DMS79 (cell line): ENCODE measurements around the gene ENO4.

Experiments used
- DNase-seq: peaks from one replicate; lab custom pipeline; 2025; lab: John Stamatoyannopoulos, UW

The ENO4 gene

DNA sequence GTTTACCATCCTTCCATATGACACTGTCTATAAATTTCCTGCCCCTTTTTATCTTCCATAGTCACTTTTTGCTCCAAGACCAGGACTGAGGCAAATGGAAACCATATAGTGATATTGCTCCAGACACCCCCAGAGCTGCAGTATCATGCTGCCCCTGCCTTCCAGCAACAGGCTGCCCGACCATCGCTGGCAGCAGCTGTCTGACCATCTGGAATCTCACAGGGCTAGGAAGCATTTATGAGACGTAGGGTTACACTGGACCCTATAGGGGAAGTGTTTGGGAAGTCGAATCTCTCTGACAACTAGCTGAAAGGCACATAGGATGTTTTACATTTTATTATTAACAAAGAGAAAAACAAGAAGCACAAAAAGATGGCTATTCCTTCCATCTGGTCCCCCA, 19.4 kb downstream of the ENO4 start:
- no peak for DNase-seq

DNA sequence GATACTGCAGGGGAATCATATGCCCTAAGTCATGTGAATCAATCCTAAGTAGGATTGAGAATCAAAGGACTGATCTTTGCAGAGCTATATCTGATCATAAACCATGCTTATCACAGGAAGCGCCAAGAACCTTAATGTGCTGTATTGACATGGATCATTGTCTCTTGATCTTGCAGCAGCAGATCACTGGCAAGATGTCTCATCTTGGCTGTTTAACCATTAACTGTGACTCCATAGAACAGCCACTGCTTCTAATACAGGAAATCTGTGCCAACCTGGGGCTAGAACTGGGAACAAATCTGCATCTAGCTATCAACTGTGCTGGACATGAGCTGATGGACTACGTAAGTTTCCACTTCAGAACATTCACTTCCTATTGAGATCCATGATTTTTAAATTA, 21.6 kb downstream of the ENO4 start:
- no peak for DNase-seq

DNA sequence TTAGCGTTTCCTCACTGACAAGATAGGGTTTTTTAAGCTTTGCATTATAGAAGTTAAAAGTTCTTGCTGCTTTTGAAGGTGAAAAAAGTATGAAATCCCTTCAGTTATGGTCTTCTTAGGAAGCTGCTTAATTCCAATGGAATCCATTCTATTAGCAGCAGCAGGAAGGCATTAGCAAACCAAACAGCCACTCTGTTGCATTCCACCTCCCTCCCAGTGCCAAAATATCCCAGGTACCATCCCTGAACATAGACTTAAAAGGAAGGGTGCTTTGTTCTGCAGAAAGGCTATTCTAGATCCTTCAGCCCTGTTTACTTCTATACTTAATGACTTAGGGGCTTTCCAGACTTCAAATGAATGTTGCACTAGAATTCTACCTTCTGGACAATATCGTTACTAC, 23.8 kb downstream of the ENO4 start:
- no peak for DNase-seq

DNA sequence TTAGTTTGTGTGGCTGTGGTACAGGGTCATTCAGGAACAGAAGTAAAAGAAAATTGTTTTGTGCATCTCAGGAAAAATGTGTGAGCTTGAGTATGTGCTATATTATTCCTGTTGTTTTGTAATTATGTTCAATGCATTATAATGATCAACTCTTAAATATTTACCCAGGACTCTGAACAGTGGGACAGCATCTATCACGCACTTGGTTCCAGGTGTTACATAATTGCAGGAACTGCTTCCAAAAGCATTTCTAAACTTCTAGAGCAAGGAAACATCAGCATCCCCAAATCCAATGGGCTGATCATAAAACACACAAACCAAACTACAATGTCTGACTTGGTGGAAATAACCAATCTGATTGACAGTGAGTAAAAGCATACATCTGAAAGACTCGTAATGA, 26.6 kb downstream of the ENO4 start:
- DNase-seq: no peak

DNA sequence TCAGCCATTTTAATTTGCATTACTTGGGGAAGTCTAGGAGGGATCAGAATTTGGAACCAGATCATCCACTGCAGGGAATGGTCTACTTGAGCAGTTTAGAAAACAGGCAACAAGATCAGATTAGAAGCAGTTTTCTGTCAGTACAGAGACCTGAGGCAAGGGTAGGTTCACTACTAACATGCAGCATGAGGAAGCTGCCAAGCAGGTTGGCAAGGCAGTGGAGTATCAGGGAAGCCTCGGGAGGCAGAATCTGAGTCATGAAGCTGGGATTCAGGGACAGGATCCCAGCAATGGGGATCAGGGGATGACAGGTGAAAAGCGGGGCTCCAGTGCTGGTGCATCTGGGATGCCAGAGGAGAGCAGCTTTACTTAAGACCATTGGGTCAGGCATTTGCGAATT, 28.1 kb downstream of the ENO4 start:
- no peak for DNase-seq

DNA sequence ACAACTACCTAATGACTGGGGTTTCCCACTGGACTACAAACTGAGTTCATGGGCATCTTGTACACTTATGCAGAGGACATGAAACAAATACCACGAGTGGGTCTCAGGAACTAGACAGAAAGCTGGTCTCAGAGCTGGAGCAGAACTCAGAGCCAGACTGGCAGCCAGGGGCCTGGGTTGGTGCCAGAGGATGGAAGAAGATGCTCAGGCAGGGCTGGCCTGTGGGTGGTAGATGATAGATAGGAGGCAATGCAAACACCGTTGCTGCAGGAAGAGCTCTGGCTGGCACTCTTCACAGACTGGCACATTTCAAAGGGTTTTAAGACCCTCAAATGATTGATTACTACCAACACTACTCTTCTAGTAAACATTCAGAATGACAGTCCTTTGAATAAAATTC, 28.8 kb downstream of the ENO4 start:
- no peak for DNase-seq

DNA sequence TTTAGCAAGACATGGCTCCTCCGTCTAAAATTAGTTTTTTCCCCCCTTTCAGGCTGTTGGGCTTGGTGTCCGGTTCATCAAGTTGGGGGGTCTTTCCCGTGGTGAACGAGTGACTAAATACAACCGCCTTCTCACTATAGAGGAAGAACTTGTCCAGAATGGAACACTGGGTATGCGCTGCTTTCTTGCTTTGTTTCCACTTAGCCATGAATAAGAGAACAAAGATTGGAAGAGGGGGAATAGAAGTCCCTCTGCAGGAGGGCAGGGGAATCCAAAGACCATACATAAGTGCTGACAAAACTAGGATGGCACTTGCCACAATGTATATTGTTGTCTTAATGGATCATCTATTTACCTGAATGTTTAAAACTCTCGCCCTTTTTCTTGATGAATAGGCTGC, 30.5 kb downstream of the ENO4 start:
- no peak for DNase-seq

DNA sequence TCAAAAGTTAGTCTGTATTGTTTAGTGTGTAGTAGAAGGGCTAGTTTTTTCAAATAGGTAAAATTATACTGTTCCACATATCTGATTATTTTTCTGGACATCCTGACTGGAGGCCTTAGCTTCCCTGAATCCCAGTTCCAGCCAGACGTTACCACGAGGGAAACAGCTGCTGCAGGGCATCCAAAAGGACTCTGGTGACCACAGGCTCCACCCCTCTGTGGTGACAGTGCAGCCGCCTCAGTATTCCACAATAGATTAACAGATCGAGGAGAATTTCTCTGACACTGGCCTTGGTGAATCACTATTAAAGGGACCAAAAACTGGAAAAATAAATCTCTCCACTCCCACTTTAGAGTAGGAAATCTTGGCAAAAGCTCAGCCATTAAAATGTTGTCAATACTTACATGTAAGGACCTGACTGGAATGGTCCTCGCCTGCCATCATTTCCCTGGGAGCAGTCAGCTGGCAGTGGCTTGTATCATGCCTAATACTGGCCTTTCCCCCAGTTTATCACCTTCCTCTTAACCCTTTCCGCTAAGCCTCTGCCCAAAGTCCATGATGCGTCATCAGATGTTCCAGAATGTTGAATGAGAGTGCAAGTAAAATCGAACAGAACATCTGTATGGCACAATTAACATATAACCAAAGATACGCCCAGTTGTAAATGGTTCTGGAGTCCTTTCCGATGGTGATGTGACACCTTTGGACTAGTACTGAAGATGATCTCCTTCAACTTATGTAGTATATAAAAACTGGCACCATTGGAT, 31.6 kb downstream of the ENO4 start:
- no peak for DNase-seq

DNA sequence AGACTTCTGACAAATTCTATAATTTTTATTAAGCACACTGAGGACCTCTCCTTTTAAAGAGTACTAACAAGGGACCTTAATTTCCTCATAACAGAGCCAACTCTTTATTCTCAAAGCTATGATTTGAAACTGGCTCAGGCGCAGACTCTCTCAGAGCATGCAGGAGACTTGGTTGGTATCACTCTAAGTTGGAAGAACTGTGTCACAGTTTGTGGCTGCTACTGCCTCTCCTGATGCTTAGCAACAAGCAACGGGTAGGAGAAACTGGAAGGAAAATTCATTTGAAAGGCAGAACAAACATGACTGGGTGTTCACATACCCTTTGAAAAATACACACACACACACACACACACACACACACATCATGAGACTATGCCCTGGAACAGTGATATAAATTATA, 33.3 kb downstream of the ENO4 start:
- DNase-seq: no peak

DNA sequence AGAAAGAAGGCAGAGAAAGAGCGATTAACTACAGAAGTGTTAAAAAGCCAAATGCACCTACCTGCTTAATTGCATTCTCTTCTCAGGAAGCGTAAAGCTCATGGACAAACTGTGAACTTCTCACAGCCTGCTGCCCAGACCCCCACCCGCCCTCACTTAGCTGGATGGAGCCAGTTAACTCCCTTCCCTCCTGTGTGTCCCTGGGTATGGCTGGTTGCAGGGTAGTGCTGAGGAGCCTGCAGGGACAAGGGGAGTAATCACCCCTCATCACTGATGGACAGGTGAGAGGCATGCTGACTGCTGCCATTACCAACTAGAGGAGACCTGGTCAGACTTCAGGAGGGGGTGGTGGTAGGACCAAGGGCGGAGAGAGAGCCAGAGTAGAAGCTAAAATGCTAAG, 37.5 kb downstream of the ENO4 start:
- DNase-seq: no peak

DNA sequence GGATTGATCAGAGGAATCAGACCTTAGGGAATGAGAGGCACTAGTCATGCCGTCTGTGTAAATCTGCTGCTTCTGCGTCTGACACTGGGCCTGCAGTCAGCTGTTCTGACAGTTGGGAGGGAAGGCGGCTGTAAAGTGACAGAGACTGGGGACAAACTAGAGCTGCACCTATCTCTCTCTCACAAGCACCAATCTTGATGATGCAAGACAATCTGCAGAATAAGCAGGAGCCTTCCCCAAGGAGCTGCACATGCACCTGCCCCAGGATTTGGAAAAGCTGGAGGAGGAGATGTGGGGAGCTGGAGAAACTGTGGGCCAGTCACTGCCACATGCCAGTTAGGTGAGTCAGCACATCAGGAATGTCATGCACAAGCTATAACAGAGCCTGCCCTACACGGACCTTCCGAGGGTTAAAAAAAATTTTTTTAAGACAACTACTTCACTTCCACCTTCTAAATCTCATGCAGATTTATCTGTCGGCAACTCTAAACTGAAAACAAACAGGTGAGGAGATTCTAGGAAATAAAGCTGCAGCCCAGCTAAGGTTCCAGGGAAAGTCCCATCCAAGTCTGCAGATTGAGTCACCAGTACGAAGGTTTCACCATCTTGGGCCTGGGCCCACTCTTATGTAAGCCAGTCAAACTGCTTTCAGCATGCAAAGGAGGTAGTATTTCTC, 39.2 kb downstream of the ENO4 start:
- DNase-seq: no peak

DNA sequence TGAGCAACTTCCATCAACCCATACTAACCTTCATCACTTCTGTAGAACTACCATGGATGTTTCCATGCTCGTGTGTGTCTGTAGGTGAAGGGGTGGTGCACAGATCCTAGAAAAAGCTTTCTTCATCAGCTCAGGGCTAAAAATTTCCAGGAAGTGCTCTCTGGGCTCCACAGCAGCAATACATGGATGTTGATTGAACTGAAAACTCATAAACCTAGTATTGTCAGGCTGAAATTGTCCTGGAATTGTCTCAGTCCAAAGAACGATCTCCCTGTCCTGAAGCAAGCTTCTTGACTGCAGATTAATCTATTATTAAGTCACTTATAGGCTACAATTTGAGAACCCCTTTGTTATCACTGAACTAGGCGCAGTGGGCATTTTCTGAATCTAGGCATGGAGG, 39.8 kb downstream of the ENO4 start:
- DNase-seq: no peak

DNA sequence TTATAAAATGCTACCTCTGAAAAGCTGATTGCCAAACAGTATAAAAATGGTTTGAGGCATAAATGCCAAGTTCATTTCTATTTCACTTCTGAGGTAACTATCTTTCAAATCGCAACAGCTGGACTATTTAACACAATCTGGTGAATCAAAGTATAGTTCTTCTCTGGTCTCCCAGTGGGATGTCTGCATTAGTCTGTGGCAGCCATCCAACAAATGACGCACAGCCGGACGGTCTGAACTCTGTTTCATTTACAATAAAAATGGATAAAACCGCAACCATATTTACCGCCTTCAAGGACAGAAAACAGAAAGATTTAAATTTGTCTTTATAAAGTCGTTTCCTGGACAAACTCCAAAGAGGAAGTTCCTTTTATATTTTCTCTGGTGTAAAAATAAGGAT, 41.9 kb downstream of the ENO4 start:
- no peak for DNase-seq

DNA sequence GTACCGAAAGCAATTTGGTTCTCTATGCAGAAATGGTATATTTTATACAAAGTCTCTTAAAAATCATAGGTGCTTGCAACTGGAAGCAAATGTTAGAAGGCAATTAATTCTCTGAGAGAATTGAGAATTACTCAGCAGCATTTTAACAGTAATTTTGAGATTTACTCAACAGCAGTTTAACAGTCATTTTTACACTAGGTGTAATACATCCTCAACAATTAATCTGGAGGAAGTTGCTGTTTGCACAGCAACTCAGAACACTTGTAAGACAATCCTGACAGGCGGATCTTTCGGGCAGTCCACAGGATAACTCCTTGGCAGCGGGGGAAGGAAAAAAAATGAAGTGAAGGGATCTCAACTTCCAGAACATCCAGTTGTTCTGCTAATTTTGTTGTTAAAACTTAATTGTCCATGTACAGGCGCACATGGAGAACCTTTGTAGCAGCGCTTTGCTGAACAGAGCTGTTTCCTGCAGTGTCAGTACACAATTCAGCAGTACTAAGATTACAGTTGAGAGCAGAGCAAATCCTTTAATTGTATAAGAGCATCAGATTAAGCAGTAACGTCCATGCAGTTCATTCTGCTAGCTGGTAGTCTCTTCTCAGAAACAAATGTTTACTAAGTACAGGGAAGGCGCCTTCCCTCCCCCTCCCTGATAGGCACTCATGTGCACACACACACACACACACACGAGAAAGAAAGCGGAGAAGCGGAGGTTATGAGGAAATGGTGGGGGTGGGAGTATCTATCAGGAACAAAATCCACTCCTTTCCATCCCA, 43.8 kb downstream of the ENO4 start:
- DNase-seq: peak; percentile 26

DNA sequence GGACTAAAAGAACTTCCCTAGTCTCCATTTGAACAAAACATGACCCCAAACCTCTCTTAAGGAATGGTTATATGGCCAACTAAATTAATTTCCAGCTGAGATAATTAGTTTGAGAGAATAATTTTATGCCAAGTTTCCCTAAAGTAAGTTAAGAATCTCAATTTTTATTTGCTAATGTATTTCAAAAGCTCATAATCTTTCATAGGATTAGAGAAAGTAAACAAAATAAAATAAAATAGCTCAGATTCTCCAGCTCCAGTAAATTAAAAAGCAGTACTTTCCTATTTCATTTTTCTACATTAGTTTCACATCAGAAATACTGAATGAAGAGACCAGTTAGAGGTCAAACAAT, 44.4 kb downstream of the ENO4 start:
- DNase-seq: no peak

DNA sequence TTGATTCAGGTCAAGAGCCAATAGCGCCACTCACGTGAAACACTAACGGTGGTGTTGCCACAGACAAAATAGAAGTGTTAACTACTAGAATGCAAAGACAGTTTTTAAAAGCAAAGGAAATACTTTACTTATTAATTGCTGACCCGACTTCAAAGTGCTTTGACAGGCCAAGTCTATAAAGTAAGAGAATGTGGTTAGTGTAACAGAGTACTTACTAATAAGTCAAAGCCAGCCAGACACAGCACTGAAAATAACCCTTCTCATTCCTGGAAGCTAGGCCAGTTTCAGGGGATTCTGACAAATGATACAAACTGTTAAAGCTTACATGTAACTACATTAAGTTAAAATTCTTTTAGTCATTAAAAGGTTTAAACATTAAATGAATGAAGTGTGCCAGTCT, 50.3 kb downstream of the ENO4 start:
- no peak for DNase-seq

DNA sequence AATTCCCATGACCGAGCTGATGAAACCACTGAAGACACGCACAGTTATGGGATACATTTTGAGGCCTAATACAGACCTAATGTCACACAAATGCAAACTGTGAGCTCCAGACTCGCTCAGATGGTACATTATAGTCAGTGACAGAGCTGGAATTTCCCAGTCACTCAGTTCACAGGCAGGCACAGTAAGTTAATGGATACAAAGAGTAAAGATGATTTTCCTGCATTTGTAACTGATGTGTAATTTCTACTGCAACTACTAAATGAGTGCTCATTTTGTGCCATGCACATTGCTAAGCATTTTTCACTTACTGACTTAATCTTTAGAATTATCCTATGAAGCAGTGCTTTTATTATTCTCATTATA, 56.5 kb downstream of the ENO4 start:
- no peak for DNase-seq

DNA sequence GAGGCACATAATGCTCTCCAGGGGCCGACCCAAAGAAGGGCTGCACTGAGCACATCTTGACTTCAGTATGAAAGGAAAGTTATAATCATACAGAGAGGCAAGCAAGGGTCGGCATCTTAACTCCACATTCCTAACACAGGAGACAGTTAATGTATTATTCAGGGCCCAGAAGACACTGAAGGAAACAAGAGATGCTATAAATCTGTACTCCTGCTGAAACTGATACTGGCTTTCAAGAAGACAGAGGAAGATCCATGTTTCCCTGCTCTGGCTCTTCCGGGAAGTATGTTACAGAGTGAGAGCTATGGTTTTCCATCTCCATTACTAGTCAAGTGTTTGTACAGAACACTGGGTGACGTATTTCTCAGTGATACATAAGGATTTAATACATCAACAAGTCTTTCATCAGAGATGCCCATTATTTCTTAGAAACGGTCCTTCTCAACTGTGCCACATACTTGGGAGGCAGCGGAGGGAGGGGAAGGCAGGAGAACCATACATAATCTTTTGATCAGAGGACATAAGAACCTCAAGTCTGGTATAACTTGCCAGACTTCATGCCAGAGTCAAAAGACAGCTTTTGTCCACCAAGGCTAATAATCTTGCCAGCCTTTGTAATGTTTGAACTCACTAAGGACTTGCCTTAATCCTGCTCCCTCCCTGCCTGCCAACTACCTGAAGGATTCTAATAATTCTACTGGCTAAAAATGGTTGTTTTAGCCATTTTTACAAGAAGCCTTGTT, 58.1 kb downstream of the ENO4 start:
- DNase-seq: no peak

DNA sequence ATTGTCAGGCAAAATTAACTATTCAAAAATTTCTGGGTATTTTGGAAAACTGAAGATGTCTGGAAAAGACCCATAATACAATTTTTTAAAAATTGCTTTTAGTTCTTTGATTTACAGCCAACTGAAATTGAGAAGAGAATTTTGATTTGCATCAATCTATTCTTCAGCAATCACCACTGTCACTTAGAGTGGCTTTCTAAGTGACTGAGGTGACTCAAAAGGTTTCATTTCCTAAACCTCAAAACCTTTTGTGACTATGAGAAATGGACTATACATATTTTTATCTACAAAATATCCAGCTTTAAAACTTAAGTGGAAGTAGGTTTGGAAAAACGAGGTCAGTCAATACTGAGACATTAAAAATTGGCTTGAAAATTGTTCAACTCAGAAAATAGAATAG, 60.0 kb downstream of the ENO4 start:
- no peak for DNase-seq

DNA sequence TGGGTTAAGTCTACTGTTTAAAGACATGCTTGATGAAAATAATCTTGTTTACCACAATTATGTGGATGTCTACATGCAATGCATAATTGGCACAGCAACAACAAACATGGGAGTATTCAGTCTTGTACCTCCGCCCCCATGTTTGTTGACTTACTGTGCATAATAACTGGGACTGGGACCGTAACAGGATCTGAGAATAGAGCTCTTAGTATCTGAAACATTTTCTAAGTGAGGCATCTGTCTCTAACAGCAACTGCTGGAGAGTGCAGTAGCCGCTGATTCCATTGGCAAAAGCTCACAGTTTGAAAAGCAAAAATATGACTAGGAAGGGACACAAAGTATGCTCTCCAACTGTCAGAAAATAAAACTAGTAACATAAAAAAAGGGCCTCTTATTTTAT, 61.6 kb downstream of the ENO4 start:
- no peak for DNase-seq

DNA sequence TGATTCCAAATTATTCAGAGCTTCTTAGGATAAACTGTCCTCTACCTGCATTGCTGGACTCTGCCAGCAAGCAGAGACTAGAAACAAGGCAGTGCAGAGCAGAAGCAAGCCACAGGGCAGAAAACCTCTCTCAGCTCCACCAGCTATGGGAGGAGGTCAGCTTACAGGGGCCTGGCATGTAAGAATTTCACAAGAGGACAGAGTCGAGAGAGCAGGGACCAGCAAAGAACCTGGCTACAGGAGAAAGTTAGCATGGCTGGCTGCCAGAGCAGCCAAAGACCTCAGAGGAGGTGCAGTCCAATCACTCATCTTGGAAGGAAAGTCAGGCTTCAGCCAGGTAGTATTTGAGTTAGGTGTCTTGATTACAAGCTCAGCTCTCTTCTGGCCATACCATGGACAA, 62.9 kb downstream of the ENO4 start:
- DNase-seq: no peak

DNA sequence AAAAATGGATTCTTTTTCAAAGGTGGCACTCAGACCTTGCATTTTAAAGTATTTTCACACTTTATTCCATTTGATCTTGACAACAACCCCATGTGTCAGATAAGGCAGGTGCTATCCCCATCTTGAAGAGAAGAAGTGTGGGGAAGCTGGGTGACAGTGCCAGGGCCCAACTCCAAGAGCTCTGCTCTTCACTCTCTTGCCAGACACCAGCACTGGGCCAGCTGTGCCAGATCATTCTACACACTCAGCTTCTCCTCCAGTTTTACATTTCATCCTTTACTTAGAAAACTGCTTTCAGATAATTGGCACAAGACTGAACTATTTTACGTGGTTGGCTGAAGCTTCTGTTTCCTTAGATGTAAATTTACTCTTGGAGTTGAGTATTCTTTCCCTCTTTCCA, 64.4 kb downstream of the ENO4 start:
- no peak for DNase-seq

DNA sequence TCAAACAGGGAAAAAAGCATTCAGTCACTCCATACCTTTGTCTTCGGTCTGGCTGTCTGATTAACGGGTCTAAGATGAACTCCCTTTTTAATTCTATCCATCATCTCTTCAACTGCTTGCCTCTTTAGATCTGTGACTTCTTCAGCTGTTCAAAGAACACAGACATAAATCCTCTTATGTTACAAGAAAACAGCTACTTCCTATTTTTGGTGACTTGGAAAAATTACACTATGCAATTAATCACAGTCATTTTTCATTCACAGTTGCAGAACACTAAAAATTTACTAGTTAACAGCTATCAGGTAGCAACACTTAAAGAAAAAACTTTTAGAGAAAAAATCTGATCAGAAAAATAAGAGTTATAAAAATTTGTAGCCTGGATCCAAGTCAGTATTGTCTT, 66.0 kb downstream of the ENO4 start:
- no peak for DNase-seq
